ENCODE results near the gene AP1M1.
A peak's percentile ranks its signal among the peaks of the same experiment; 100 is the strongest.

AP1M1 gene

DNA sequence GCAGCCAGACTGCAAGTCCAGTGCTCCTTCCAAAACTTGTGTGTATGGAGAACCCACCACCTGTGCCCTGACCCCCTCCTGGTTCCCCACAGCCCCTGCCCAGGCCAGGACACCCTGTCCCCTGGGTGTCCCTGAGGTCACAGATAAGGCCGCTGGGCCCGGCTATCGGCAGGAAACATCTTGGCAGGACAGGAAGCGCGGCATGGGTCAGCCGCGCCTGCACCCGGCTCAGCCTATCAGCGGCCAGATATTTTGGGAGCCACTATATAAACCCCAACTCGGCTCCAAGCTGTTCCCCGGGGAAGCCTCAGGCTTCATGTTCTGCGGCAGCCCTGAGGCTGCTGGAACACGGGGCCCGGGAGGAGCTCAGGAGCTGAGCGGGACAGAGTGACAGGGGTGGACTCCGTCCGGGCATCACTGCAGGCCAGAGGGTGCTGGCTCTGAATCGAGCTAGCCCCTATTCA is 60.8 kb downstream of the AP1M1 start:
- Histone ChIP-seq H3K27ac (replicated peaks) (no peak overlapping the region), H3K27me3 (ENCODE audit: insufficient read depth, poor library complexity, severe bottlenecking) (peaks cover 8% of the 10 kb centered on the region), H3K4me3 (replicated peaks; ENCODE audit: insufficient read depth, low read length) (no peak overlapping the region)
- TF ChIP-seq CTCF (IDR thresholded peaks at IDR 0.05; ENCODE audit: insufficient read depth, low read length) (no peak), GABPA (IDR thresholded peaks at IDR 0.05; ENCODE audit: low read depth) (no peak), SPI1 (IDR thresholded peaks at IDR 0.05; ENCODE audit: borderline replicate concordance, low read depth) (no peak), POLR2AphosphoS5 (IDR thresholded peaks at IDR 0.05; ENCODE audit: low read depth) (no peak)
- TF ChIP-seq, protein P1, sequence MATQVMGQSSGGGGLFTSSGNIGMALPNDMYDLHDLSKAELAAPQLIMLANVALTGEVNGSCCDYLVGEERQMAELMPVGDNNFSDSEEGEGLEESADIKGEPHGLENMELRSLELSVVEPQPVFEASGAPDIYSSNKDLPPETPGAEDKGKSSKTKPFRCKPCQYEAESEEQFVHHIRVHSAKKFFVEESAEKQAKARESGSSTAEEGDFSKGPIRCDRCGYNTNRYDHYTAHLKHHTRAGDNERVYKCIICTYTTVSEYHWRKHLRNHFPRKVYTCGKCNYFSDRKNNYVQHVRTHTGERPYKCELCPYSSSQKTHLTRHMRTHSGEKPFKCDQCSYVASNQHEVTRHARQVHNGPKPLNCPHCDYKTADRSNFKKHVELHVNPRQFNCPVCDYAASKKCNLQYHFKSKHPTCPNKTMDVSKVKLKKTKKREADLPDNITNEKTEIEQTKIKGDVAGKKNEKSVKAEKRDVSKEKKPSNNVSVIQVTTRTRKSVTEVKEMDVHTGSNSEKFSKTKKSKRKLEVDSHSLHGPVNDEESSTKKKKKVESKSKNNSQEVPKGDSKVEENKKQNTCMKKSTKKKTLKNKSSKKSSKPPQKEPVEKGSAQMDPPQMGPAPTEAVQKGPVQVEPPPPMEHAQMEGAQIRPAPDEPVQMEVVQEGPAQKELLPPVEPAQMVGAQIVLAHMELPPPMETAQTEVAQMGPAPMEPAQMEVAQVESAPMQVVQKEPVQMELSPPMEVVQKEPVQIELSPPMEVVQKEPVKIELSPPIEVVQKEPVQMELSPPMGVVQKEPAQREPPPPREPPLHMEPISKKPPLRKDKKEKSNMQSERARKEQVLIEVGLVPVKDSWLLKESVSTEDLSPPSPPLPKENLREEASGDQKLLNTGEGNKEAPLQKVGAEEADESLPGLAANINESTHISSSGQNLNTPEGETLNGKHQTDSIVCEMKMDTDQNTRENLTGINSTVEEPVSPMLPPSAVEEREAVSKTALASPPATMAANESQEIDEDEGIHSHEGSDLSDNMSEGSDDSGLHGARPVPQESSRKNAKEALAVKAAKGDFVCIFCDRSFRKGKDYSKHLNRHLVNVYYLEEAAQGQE (IDR thresholded peaks at IDR 0.05; ENCODE audit: insufficient replicate concordance, low read depth): no peak
- DNase-seq (ENCODE audit: low read depth in 1 of 2, low spot score in 1 of 2): peak in 1 of 2 experiments; percentile 61

DNA sequence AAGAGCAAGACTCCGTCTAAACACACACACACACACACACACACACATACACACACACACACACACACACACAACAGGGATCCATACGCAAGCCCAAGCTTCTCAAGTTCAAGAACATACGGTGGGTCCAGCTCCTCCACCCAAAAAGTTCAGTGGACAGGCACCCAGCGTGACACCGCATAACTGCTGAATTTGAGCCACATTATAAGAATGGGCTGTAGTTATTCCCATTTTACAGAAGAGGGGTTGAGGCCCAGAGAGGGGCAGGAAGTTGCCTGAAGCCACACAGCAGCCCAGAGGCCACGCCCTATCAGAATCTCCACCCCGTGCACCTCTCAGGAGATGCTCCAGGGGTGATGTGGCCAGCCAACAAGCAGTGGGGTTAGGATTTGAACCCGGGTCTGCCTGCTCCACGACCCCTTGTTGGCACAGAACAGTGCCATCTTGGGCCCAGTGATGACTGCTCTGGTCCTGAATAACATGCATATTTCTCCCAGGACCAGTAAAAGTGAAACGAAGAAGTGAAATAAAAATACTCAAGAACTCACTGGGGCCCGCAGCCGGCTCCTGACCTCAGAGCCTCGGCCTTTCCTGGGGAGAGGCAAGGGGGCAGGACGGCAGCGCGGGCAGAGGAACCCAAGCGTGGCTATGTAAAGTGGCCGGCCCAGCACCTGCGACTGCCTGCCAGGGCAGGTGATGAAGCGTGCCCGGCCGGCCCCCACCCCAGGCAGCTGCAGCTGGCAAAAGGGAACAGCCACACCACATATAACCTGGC is 61.9 kb downstream of the AP1M1 start:
- Histone ChIP-seq H3K27ac (replicated peaks) (no peak overlapping the region), H3K27me3 (ENCODE audit: insufficient read depth, poor library complexity, severe bottlenecking) (peaks cover 8% of the 10 kb centered on the region), H3K4me3 (replicated peaks; ENCODE audit: insufficient read depth, low read length) (no peak overlapping the region)
- no peak for DNase-seq (ENCODE audit: low read depth in 1 of 2, low spot score in 1 of 2)
- no peak for TF ChIP-seq CTCF (IDR thresholded peaks at IDR 0.05; ENCODE audit: insufficient read depth, low read length)
- no peak for TF ChIP-seq SPI1 (IDR thresholded peaks at IDR 0.05; ENCODE audit: borderline replicate concordance, low read depth)
- TF ChIP-seq, protein P1 (IDR thresholded peaks at IDR 0.05; ENCODE audit: insufficient replicate concordance, low read depth): no peak
- TF ChIP-seq POLR2AphosphoS5 (IDR thresholded peaks at IDR 0.05; ENCODE audit: low read depth): no peak
- no peak for TF ChIP-seq GABPA (IDR thresholded peaks at IDR 0.05; ENCODE audit: low read depth)

GRCh38 chr19:16260160-16260811 is 62.6 kb downstream of the AP1M1 start:
- TF ChIP-seq SPI1 (IDR thresholded peaks at IDR 0.05; ENCODE audit: borderline replicate concordance, low read depth) (no peak), POLR2AphosphoS5 (IDR thresholded peaks at IDR 0.05; ENCODE audit: low read depth) (no peak), CTCF (IDR thresholded peaks at IDR 0.05; ENCODE audit: insufficient read depth, low read length) (no peak), GABPA (IDR thresholded peaks at IDR 0.05; ENCODE audit: low read depth) (no peak)
- TF ChIP-seq, protein P1 (IDR thresholded peaks at IDR 0.05; ENCODE audit: insufficient replicate concordance, low read depth): no peak
- no peak for DNase-seq (ENCODE audit: low read depth in 1 of 2, low spot score in 1 of 2)
- H3K27ac ChIP-seq (replicated peaks): no peak overlapping the region
- H3K4me3 ChIP-seq (replicated peaks; ENCODE audit: insufficient read depth, low read length): no peak overlapping the region
- peaks cover 8% of the 10 kb centered on the region for H3K27me3 ChIP-seq (ENCODE audit: insufficient read depth, poor library complexity, severe bottlenecking)
